HG03354 (cell line): ENCODE data around the gene ABHD17A.

Source experiments
- ATAC-seq: cut with Tn5 transposase; IDR thresholded peaks from one replicate; pipeline ENCODE4 v1.9.1; 2021; ENCODE audit warnings: mild to moderate bottlenecking; ENCODE audit not compliant: unreplicated experiment, poor library complexity, severe bottlenecking

The ABHD17A gene

DNA sequence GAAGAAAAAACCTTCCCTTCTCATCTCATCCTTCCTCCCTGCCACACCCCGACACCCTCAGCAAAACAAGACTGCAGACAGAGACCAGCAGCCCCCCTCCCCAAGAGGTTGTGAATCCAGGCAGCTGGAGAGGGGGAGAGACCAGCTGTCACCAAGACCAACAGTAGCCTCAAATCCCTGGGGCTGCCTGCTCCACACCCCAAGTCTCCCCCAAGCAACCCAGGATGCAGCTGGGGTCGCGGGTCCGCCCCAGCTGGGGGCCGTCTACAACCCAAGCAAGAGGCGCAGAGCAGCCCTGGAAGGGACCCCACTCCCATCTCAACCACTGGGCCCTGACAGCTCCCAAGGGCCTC is 29.0 kb downstream of the ABHD17A start:
- no peak for ATAC-seq

DNA sequence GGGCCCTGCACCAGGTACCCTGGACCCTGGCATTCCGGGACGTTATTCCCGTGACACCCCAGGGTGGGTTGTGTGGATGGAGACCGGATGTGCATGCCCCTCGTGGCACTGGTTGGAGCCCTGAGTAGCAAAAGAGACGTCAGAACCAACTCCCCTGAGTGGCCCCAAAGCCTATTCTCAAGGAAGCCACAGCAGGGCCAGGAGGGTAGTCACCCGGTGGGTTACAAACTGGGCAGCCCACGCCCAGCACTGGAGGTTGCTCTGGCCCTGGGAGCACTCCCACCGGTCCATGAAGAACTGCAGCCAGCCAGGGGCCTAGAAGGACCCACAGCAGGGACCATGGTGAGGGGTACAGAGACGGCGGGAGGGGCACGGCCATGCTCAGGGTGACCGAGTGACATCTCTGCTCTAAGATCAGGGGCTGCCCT is 29.5 kb downstream of the ABHD17A start:
- ATAC-seq: no peak

DNA sequence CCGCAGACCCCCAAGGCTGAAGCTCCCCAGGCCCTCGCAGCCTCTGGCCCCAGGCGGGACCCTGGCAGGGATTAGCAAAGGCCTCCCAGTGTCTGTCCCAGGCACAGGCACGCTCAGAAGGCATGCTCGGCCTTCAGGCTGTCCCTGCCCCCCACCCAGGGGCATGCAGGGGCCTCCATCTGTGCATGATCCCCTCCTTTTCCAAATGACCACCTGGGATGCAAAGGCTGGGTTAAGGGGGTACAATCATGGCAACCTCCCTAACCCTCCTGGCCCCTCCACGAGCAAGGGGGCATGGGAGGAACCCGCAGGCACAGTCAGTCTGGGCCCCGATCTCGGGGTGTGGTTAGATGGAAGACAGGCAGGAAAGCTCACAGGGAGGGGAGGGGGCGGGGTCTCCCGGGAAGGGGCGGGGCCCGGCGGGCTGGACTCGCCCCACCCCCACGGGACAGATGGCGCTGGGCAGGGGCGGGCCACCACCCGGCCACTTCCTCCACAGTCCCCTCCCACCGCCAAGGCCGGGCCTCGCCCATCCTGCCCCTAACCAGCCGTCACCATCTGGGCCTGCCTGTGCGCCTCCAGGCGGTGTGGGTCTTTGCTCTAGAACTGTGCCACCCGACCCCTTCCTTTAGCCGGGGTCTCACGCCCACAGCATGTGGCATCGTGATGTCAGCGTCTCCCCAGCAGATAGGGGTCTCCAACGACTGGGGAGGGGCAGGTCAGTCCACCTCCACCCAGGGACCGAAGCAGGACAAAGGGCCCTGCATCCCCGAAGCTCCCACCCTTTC is 30.1 kb downstream of the ABHD17A start:
- peak; percentile 60 for ATAC-seq

DNA sequence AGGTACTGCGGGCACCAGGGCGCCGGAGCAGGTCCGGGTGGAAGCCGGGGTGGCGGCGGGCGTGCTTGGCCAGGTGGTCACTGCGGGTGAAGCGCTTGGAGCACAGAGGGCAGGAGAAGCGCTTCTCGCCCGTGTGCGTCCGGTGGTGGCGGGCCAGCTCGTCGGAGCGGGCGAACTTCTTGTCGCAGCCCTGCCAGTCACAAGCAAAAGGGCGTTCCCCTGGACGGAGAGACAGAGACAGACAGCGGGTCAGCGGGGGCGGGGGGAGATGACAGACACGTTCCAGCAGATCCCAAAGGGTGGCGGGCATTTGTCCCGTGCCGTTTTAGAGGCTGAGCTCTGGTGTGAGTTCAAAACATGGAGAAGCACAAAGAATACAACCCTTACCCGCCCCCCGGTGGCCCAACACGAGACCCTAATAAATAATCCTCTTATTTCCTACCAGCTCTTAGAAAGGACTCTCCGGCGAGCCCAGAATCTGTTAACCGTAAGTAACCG is 30.7 kb downstream of the ABHD17A start:
- no peak for ATAC-seq

DNA sequence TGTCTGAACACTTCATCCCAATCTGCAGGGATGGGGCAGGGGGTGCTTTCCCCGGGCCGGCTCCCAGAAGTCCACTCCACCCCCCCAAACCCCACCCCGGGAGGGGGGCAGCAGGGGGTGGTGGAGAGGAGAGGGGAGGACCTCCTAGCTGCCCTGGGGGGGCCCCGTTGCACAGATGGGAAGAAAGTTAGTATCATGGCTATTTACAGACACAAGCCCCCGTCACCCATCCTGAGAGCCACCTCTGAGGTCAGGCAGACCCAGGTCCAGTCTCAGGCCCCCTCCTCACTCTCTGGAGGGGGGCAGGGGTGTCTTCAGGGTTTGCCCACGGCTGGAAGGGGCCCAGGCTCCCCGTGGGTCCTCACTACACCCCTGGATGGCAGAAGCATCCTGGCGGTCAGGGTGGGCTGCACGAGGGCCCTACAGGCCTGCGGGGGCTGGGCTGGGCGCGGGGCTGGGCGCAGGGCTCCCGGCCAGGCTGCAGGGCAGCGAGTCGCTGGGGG is 31.2 kb downstream of the ABHD17A start:
- no peak for ATAC-seq

DNA sequence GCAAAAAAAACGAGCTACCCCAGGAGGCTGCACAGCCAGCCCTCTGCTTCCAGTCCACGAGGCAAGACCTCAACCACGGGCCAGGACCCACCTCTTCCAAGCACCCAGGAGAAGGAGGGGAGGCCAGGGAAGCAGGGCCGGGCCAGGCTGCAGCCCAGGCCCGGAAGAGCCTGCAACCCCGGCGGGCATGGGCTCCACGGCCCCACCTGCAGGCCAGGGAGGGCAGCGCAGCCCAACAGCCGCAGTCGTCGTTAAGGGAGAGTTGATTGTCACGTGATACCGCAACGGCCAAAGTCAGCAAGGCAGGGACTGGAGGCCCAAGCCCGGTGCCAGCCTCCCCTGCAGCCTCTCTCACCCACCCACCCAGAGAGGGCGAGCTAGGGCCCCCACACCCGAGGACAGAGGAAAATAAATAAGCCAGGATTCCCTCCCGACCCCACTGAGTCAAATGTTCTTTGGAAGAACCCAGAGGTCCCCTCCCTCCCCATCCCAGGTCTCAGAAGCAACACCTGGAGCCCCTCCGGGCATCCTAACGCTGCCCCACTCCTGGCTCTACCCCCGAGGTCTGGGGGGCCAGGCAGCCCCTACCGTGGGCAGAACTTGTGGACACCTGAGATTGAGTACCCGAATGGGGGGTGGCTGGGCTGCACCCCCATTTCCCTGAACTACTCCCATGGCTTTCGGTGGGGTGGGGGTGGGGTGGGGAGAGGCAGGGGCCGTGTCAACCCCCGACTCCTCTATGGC is 31.8 kb downstream of the ABHD17A start:
- ATAC-seq: no peak

DNA sequence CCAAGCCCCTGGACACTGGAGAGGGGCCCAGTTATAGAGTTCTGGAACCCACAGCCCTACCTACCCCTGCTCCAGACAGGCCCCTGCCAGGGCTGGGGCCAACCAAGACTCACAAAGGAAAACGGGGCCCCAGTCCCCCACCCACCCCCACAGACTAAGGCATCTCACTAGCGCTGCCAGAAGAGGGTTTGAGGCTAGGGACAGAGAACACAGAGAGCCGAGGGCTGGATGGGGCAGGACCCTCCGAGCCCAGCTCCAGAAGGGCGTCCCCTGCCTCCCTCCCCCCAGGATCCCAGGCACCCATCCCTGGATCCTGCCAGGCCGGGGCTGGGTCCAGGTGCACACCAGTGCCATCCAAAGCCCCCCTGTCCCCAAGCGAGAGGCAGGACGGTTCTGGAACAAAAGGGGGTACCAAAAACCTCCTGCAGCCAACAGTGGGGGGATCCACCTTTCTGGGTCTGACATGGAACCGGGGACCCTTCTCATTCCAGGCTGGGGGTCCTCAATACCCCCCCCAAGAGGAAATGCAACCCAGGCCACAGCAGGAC is 32.6 kb downstream of the ABHD17A start:
- ATAC-seq: no peak

DNA sequence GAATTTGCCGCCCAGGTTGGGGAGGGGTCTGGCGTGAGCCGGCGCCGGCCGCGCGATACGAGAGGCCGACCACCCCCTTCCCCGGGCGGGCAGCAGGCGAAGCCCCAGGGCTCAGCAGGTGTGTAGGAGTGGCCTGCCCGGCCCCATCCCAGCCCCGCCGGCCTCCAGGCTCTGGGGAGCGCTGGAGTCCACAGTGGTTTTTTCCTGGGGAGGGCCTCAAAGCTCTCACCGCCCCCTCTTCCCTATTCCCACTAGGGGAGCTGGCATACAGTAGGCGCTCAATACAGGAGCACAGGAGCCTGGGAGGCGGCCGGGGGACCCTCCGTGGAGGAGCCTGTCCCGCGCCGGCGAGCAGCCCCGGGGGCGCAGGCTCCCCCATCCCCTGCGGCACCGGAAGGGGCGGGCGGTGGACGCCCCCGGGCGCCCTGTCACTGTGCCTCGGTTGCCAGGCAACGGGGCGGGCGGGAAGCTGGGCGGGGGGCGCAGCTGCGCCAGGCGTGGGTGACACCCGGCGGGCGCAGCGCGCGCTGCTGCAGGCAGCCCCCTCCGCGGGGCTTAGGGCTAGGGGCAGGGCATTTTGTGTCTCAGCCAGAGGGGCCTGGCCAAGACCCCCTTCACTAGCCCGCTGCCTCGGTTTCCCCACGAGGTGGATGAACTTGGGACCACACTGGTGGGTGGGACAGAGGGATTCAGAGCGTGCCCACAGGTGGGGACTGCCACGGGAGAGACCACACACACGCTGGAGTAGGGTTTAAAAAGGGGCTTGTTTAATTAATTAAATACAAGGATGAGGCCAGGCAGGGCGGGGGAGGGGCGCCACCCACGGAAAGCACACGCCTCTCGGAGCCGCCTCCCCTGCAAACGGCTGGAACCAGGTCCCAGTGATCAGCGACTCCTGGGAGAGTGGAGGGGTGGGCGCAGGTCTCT is 33.4 kb downstream of the ABHD17A start:
- ATAC-seq: no peak

DNA sequence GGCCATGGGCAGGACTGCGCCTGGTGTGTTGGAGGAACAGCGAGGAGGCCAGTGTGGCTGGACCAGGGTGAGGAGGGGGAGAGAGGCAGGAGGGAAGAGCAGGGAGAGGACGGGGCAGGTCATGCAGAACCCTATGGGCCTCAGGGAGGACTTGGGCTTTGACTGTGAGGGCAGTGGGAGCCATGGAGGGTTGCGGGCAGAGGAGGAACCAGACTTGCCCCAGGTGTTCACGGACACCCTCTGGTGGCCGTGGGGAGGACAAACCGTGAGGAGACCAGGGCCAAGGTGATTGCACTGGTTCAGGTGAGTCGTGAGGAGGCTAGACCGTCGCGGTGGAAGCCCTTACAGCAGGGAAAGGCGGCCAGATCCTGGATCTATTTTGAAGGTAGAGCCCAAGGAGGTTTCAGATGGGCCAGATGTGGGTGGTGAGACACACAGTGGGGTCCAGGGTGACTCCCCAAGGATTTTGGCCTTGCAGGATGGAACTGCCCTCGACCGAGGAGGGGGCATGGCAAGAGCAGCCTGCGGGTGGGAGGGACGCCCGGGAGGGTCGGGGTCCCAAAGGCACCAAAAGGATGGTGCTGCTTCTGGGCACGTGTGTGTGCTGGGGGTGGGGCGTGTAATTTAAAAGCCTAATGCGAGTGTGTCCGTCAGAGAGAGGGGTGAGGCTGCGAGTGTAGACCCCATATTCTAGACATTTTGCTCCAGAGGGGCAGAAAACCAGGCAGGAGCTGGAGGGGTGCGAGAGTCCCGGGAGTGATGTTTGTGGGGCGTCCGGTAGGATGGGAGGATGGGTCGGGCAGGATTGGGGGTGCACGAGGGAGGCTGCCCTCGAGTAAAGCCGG is 34.3 kb downstream of the ABHD17A start:
- no peak for ATAC-seq

DNA sequence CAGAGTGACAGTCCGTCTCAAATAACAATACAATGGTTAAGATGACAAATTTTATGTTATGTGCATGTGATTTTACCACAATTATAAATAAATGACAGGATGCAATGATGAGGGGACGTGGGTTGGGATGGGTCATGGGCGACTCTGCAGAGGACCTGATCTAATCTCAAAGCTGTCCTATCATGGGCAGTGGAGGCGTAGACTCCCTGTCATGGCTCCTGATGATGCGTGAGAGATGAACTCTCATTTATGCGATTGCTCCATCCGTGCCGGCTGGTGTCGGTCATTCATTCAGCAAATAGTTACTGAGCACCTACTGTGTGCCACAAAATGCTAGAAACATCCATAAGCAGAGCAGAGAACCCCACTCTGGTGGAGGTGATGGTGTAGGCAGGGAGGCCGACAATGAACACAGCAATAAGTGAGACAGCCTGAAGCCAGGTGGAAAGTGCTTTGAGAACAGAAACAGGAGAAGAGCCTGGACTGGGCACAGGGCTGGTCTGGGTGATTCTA is 35.4 kb downstream of the ABHD17A start:
- no peak for ATAC-seq

DNA sequence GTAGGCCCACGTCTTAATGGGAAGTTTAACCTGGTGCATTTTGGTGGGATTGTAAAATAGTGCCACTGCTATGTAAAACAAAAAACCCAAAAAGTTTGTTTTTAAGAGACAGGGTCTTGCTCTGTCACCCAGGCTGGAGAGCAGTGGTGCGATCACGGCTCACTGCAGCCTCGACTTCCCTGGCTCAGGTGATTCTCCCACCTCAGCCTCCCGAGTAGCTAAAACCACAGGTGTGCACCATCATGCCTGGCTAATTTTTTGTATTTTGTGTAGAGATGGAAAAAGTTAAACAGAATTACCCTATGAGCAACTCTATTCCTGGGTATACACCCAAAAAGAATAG is 36.2 kb downstream of the ABHD17A start:
- no peak for ATAC-seq

DNA sequence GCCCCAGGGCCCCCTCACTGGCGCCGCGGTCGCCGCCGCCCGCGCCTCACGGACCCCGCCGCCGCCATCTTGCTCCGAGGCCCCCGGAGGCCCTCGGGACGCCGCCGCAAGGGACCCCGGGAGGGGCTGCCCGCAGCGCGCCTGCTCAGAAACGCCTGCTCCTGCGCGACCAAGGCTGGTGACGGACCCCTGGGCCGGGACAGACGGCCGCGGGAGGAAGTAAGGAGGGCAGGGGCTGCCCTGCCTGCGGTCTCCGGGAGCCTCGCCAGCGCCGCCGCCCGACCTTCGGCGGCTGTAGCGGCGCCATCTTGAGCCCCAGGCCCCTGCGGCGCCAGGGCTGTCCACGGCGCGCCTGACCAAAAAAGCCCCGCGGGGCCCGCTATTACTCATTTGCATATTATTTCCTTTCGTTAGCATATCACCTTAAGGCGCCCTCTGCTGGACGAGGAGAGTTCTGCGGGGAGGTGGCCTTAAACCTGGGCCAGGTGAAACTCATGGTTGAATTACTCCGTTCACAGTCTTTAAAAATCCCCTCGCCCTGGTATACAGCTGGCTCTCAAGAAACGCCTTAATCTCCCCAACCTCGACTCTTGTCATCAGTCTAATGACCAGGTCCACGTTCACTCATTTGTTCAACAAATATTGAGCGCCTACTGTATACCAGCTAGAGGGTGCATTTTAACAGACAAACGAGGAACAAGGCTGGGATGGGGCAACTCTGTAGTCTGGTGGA is 36.7 kb downstream of the ABHD17A start, which contains the start of gene REXO1:
TSS of gene REXO1 (minus strand) at position 85 of the 733 bp plus-strand sequence. CDS start 125 bp downstream, outside the sequence.
- ATAC-seq: peak; percentile 72

DNA sequence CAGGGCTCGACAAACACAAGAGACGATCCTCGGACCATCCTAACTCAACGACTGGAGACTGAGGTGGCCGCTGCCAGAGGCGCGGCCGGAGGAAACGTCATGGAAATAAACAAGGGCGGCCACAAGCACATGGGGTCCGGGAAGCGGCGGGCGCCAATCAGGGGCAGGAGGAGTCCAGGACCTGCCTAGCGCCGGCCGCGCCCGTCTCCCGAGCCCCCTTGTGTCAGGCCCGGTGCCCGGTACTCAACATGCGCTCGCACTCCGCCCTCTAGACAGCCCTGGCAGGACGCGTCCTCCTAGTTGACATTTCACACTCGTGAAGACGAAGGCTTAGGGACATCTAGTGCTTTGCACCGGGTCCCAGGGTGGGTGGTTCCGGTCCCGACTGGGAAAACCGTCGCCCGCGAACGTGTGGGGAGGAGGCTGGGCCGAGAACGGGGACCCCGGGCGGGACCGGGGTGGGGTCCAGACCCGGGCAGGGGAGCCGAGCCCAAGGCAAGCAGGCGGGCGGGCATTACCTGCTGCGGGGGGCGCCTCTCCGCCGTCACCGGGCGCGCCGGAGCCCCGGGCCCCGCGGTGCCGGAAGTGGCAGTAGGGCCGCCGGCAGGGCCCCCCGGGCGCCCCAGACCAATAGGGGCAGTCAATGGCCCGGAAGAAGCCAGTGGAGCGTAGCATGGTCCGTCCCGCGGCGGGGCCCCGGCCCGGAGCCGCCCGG is 37.5 kb downstream of the ABHD17A start:
- ATAC-seq: peak; percentile 33

DNA sequence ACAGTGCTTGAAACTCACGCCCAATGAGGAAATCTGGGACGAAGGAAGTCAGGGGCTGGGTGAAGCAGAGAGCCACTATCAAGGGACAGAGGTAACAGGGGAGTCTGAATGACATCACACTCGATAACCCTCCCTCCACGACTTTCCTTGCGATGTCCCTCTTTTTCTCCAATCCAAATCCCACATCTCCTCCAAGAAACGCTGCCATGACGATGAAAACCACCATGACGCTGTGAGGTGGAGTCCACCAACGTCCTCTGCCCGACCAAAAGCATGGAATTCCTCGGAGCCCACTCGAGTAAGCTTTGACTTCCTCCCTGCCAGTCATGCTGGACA is 38.0 kb downstream of the ABHD17A start:
- no peak for ATAC-seq

DNA sequence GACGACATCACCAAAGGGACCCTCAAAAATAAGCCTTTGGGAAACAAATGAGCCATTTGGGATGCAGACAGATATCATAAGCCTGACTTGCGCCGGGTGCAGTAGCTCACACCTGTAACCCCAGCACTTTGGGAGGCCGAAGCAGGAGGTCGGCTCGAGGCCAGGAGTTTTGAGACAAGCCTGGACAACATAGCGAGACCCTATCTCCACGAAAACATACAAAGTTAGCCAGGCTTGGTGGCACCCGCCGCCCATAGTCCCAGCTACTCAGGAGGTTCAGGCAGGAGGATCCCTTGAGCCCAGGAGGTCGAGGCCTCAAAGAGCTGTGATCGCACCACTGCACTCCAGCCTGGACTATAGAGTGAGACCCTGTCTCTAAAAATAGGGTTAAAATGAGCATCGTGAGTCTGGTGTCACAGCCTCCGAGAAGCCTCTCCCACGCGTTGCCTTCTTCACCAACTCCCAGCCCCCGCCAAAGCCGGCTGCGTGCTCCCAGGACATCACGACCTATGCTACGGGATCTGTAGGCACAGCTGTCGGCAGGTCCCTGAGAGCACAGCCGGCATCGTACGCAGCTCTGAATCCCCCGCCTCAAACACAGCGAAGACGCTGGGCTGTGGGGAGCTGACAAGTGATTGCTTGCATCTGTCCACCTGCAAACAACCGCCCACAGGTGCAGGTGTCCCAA is 38.6 kb downstream of the ABHD17A start:
- ATAC-seq: no peak

DNA sequence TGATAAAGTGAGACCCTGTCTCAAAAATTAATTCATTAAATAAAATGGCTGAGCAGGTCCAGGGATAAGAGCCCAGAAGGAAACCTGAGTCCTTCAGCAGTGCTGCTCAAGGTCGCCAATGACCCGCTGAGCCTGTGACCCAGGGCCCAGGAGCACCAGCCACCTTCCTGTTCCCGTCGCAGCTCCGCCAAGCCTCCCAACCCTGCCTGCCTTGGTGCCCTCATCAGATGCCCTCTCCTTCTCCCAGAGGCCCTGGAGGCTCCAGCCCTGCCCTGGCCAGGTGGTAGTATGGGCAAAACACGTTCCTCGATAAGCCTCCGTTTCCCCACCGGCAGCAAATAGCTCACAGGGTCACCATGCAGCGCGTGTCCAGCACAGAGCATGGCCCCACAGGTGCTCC is 39.7 kb downstream of the ABHD17A start:
- no peak for ATAC-seq

DNA sequence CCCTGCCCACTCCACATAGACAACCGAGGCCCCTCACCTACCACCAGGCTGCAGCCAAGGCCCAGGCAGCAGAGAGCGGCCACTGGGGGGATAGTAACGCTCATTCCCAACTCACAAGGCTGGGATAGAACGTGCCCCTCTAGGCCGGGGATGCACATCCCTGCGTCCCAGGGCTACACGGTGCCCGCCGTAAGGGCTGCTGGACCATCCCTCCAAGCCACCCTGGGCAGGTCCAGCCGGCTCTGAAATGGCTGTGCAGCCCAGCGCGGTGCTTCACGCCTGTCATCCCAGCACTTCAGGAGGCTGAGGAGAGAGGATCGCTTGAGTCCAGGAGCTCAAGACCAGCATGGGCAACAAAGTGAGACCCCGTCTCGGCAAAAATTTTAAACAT is 40.2 kb downstream of the ABHD17A start:
- no peak for ATAC-seq
